K562 (cell line): ENCODE data around the gene SLC49A4. TPM values are rescaled to one million over a fixed set of nuclear protein-coding genes. Genes with fewer than 3 reads are reported as not detected.

ENCODE experiments used
- ATAC-seq: fragments of 200-7000 bp; cut with Tn5 transposase; 3 replicates; pipeline ENCODE4 v1.9.1; 2020; ENCODE audit warnings: moderate library complexity
- BruUV-seq: library from RNA; stranded (reverse); fragments of 400-500 nt; replicated peaks from 2 replicates; lab custom pipeline; 2021; lab: Mats Ljungman, UMichigan
- CTCF ChIA-PET: fragments of 300-600 bp; formaldehyde crosslinking; extraction: SDS; loops from one replicate; lab custom pipeline; 2021; ENCODE audit warnings: low intra/inter-chr PET ratio; lab: Yijun Ruan, JAX
- POLR2A ChIA-PET: fragments of 300-600, 350-650 bp; sonication (Branson Sonifier 250); formaldehyde crosslinking; extraction: SDS; loops from one replicate; lab custom pipeline; 2021; ENCODE audit warnings: antibody characterized with exemption, inconsistent platforms; lab: Yijun Ruan, JAX
- DNase-seq, 4 experiments: peaks; one replicate each; pipeline versions ENCODE4 v3.0.0 to v3.0.0-alpha.2; 2011 to 2018; ENCODE audit warnings: low spot score in 3 of 4, mixed read lengths in 3 of 4; ENCODE audit errors: extremely low read depth in 1 of 4
- FAIRE-seq: peaks from 2 replicates; lab custom pipeline; 2011; peaks lifted over from hg19 to GRCh38; lab: Jason Lieb, UNC
- H2AFZ ChIP-seq: 2 replicates; pipeline ENCODE4 v1.6.0; 2011; ENCODE audit warnings: low read depth, low read length, control low read depth, inconsistent platforms
- H3K27ac ChIP-seq: fragments of 200-600 bp; 3 replicates; pipeline ENCODE4 v1.8.0; 2011; ENCODE audit warnings: low read depth, mild to moderate bottlenecking, control low read depth, inconsistent platforms, low read length, moderate library complexity, mixed read lengths; ENCODE audit errors: extremely low read depth
- H3K27me3 ChIP-seq, 2 experiments: fragments of 300-600 bp in 1 of 2; 2 replicates in 1 of 2; 3 replicates in 1 of 2; pipeline versions ENCODE4 v1.6.0 to v1.8.0; 2011; ENCODE audit warnings: inconsistent platforms in 2 of 2, low read length in 2 of 2, mild to moderate bottlenecking in 1 of 2, mixed read lengths in 1 of 2, moderate library complexity in 1 of 2; ENCODE audit not compliant: control insufficient read depth in 2 of 2, insufficient read depth in 2 of 2
- H3K36me3 ChIP-seq: fragments of 300-600 bp; 3 replicates; pipeline ENCODE4 v1.8.0; 2011; ENCODE audit warnings: mild to moderate bottlenecking, low read length, inconsistent platforms; ENCODE audit not compliant: control insufficient read depth, insufficient read depth
- H3K4me1 ChIP-seq, 2 experiments: fragments of 200-600 bp in 1 of 2; replicated peaks in 1 of 2; 2 replicates in 1 of 2; 3 replicates in 1 of 2; pipeline versions ENCODE4 v1.5.1 to v1.8.0; 2011; ENCODE audit warnings: inconsistent platforms in 2 of 2, low read length in 2 of 2, mild to moderate bottlenecking in 1 of 2, mixed read lengths in 1 of 2, moderate library complexity in 1 of 2; ENCODE audit not compliant: control insufficient read depth in 2 of 2, insufficient read depth in 2 of 2
- H3K4me2 ChIP-seq: 2 replicates; pipeline ENCODE4 v1.6.1; 2011; ENCODE audit warnings: low read length, control low read depth, inconsistent platforms, mixed read lengths; ENCODE audit not compliant: insufficient read depth
- H3K4me3 ChIP-seq: fragments of 200-600 bp; sonication (generic), shearing (Covaris generic); 2 replicates; pipeline ENCODE4 v1.5.1; 2016; ENCODE audit warnings: control low read depth, inconsistent platforms
- H3K79me2 ChIP-seq: fragments of 200-600 bp; 3 replicates; pipeline ENCODE4 v1.8.0; 2011; ENCODE audit warnings: low read length, inconsistent platforms; ENCODE audit not compliant: control insufficient read depth, insufficient read depth
- H3K9ac ChIP-seq, 2 experiments: 2 replicates each; pipeline versions ENCODE4 v1.6.0 to v1.6.1; 2011; ENCODE audit warnings: low read depth in 2 of 2, low read length in 2 of 2, control low read depth in 1 of 2, inconsistent platforms in 1 of 2, mild to moderate bottlenecking in 1 of 2, mixed read lengths in 1 of 2; ENCODE audit not compliant: insufficient read depth in 1 of 2
- H3K9me1 ChIP-seq: one replicate; pipeline ENCODE4 v1.6.0; 2011; ENCODE audit warnings: inconsistent platforms, mild to moderate bottlenecking, low read length, moderate library complexity; ENCODE audit not compliant: control insufficient read depth, insufficient read depth
- H3K9me3 ChIP-seq: replicated peaks from 2 replicates; pipeline ENCODE4 v1.5.1; 2011; ENCODE audit warnings: low read depth, low read length, inconsistent platforms; ENCODE audit not compliant: control insufficient read depth, insufficient read depth
- H4K20me1 ChIP-seq: replicated peaks from 2 replicates; pipeline ENCODE4 v1.6.1; 2011; ENCODE audit warnings: low read length, inconsistent platforms, mixed read lengths; ENCODE audit not compliant: control insufficient read depth, insufficient read depth
- CXXC5 ChIP-seq: fragments of 250-450 bp; sonication (Bioruptor Pico); IDR thresholded peaks from 2 replicates; pipeline ENCODE4 v1.8.0; 2022; ENCODE audit warnings: inconsistent platforms, mild to moderate bottlenecking, moderate library complexity
- POLR2AphosphoS2 ChIP-seq: IDR thresholded peaks from 2 replicates; pipeline ENCODE4 v1.6.1; 2012; ENCODE audit warnings: low read length, improper control_type of control experiment
- PRMT5 ChIP-seq: sonication (generic); formaldehyde crosslinking; IDR thresholded peaks from 2 replicates; pipeline ENCODE4 v1.5.0; 2020; ENCODE audit warnings: missing genetic modification reagents
- SUPT5H ChIP-seq: fragments of 450-650 bp; IDR thresholded peaks from 2 replicates; pipeline ENCODE4 v1.6.1; 2016
- ZNF445 ChIP-seq: fragments of 250-450 bp; sonication (Bioruptor Pico); IDR thresholded peaks from 2 replicates; pipeline ENCODE4 v1.4.0; 2020; ENCODE audit warnings: low read depth, mild to moderate bottlenecking, moderate library complexity
- ZNF561 ChIP-seq: fragments of 450-650 bp; formaldehyde crosslinking; conservative IDR thresholded peaks from 2 replicates; pipeline ENCODE4 v1.4.0; 2020; ENCODE audit warnings: mild to moderate bottlenecking, moderate library complexity
- ZNF76 ChIP-seq: fragments of 250-450 bp; sonication (Bioruptor Pico); IDR thresholded peaks from 2 replicates; pipeline ENCODE4 v1.4.0; 2020; ENCODE audit warnings: mild to moderate bottlenecking, moderate library complexity, borderline replicate concordance
- WGBS: fragments of 100-300 bp; shearing (Covaris generic); methylation state at CpG from one replicate; pipeline ENCODE4 v1.1.6; 2016; ENCODE audit warnings: low coverage, mixed read lengths; ENCODE audit not compliant: insufficient coverage; ENCODE audit errors: missing lambda C conversion rate; 5-methylcytosine and 5-hydroxymethylcytosine counted together
- in situ Hi-C: fragments of 300-500 bp; cut with MboI; formaldehyde crosslinking; loops from 4 replicates; pipeline ENCODE4 v1.15.0; 2018; ENCODE audit warnings: inconsistent platforms, mixed read lengths
- intact Hi-C: fragments of 100-400 bp; cut with micrococcal nuclease; formaldehyde crosslinking; loops from 2 replicates; pipeline ENCODE4 v1.14.2; 2022
- polyA plus RNA-seq, 8 experiments: library from polyadenylated mRNA; depleted of rRNA in 4 of 8; stranded (reverse) in 5 of 8; unstranded in 3 of 8; fragments of >200 nt; fragmentation: Nextera tagmentation in 2 of 8; fragmentation: Illumina TruSeq in 1 of 8; extraction: Ambion mirVana in 2 of 8; extraction: Trizol in 1 of 8; gene quantifications; 2 replicates each; pipeline versions ENCODE4 v1.2.1 to v1.2.3, GENCODE V29; 2011 to 2014; ENCODE audit warnings: inconsistent platforms in 1 of 8, missing spikeins in 1 of 8
- total RNA-seq, 7 experiments: library from RNA; depleted of rRNA in 6 of 7; stranded (reverse); fragments of >200 nt in 6 of 7; fragmentation: Illumina TruSeq in 2 of 7; extraction: Trizol in 2 of 7; gene quantifications; 2 replicates each; pipeline versions ENCODE4 v1.2.1 to v1.2.3, GENCODE V29; 2011 to 2021; ENCODE audit warnings: low replicate concordance in 1 of 7
- TF ChIP-seq, protein P1 (sequence below): conservative IDR thresholded peaks from 2 replicates; pipeline ENCODE4 v1.6.1; 2011; ENCODE audit warnings: low read depth, mild to moderate bottlenecking, low read length; ENCODE audit not compliant: control insufficient read depth
- TF ChIP-seq, protein P2 (sequence below): fragments of 200-400 bp; formaldehyde crosslinking; IDR thresholded peaks from 2 replicates; pipeline ENCODE4 v1.6.1; 2017; ENCODE audit warnings: mild to moderate bottlenecking, low read depth, low read length, moderate library complexity
- TF ChIP-seq, protein P3 (sequence below): fragments of 250-450 bp; sonication (Bioruptor Pico); IDR thresholded peaks from 2 replicates; pipeline ENCODE4 v1.8.0; 2021; ENCODE audit warnings: moderate library complexity, mild to moderate bottlenecking, inconsistent platforms

The SLC49A4 gene
- total and polyA plus RNA-seq, 9 of the 15 experiments (the other 6 are each of a cell fraction or from before 2014, with no cell fraction given): 0.15 to 1.3 (median 0.83) TPM

DNA sequence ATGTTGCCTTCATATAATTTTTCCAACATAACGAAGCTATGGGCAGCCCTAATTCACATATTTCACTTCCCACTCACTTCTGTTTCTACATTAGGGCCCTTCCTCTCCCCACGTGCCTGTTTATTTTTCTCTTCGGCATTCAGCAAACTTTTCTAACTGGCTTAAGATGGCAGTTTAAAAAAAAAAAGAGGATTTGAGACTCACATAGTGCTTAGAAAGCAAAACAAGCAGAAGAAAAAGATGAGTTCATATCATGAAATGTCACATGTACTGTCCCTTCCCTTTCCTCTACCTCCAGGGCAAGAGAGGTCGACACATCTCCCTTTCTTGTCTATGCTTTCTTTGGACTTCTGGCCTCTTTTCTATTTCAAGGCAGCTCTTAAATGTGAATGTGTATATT lies 30.6 kb downstream of the SLC49A4 start:
- H3K4me3 ChIP-seq: no peak overlapping the region
- no peaks in the 10 kb centered on the region for H4K20me1 ChIP-seq
- TF ChIP-seq ZNF445 (no peak), POLR2AphosphoS2 (no peak), PRMT5 (CRISPR knock-in tag) (no peak), ZNF561 (no peak), ZNF76 (CRISPR knock-in tag) (no peak), CXXC5 (no peak), SUPT5H (no peak)
- TF ChIP-seq, protein P1, sequence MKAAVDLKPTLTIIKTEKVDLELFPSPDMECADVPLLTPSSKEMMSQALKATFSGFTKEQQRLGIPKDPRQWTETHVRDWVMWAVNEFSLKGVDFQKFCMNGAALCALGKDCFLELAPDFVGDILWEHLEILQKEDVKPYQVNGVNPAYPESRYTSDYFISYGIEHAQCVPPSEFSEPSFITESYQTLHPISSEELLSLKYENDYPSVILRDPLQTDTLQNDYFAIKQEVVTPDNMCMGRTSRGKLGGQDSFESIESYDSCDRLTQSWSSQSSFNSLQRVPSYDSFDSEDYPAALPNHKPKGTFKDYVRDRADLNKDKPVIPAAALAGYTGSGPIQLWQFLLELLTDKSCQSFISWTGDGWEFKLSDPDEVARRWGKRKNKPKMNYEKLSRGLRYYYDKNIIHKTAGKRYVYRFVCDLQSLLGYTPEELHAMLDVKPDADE: no peak
- TF ChIP-seq, protein P2, sequence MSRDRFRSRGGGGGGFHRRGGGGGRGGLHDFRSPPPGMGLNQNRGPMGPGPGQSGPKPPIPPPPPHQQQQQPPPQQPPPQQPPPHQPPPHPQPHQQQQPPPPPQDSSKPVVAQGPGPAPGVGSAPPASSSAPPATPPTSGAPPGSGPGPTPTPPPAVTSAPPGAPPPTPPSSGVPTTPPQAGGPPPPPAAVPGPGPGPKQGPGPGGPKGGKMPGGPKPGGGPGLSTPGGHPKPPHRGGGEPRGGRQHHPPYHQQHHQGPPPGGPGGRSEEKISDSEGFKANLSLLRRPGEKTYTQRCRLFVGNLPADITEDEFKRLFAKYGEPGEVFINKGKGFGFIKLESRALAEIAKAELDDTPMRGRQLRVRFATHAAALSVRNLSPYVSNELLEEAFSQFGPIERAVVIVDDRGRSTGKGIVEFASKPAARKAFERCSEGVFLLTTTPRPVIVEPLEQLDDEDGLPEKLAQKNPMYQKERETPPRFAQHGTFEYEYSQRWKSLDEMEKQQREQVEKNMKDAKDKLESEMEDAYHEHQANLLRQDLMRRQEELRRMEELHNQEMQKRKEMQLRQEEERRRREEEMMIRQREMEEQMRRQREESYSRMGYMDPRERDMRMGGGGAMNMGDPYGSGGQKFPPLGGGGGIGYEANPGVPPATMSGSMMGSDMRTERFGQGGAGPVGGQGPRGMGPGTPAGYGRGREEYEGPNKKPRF: no peak
- TF ChIP-seq, protein P3, sequence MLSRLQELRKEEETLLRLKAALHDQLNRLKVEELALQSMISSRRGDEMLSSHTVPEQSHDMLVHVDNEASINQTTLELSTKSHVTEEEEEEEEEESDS (CRISPR knock-in tag): no peak
- no peaks in the 10 kb centered on the region for H3K79me2 ChIP-seq
- H2AFZ ChIP-seq: no peak overlapping the region
- ATAC-seq (no peak), DNase-seq (no peak), FAIRE-seq (no peak)
- POLR2A ChIA-PET: interaction anchor here (0.6 kb wide), 1 partner anchor 498 kb away, joined by 3 read pairs; no protein-coding TSS in a partner anchor
- in situ Hi-C loops (no loop called here), intact Hi-C loops (no loop called here)
- H3K27ac ChIP-seq: no peak overlapping the region
- H3K9me3 ChIP-seq: no peaks in the 10 kb centered on the region
- H3K4me1 ChIP-seq: no peaks in the 10 kb centered on the region; a peak in 1 of 5 replicates
- no TSS peak for BruUV-seq
- H3K9ac ChIP-seq: no peak overlapping the region
- no peak overlapping the region for H3K4me2 ChIP-seq
- no peaks in the 10 kb centered on the region for H3K9me1 ChIP-seq
- WGBS: 30% methylated on average over 3 of the region's 4 CpGs
- no peaks in the 10 kb centered on the region for H3K36me3 ChIP-seq
- CTCF ChIA-PET: interaction anchor here (0.5 kb wide), 1 partner anchor 16 kb away, joined by 4 read pairs; no protein-coding TSS in a partner anchor
- H3K27me3 ChIP-seq: no peaks in the 10 kb centered on the region
